Central memory CD4-positive, alpha-beta T cell (primary cell): ENCODE data around the gene PCID2.
A peak's percentile ranks its signal among the peaks of the same experiment; 100 is the strongest.
"Not testable (repeated sequence)": the region's sequence is repeated elsewhere in the genome, so short reads cannot be mapped to it uniquely, and the experiment has no call there.

Experiments
- DNase-seq: peaks from one replicate; pipeline ENCODE4 v3.0.0; 2022

PCID2 gene

GRCh38 chr13:113162783-113163685, 45.4 kb downstream of the PCID2 start:
- peak; percentile 40 for DNase-seq

GRCh38 chr13:113161975-113162374, 46.5 kb downstream of the PCID2 start:
- not testable (repeated sequence) for DNase-seq

- no peak for DNase-seq
Observed at GRCh38 chr13:113161433-113161832, 47.0 kb downstream of the PCID2 start.

- DNase-seq = no peak
Observed at GRCh38 chr13:113160983-113161382, 47.5 kb downstream of the PCID2 start.

- no peak for DNase-seq
Observed at GRCh38 chr13:113159701-113160100, 48.8 kb downstream of the PCID2 start.

- no peak for DNase-seq
Observed at GRCh38 chr13:113158946-113159345, 49.5 kb downstream of the PCID2 start.

GRCh38 chr13:113157929-113158747, 50.3 kb downstream of the PCID2 start, which contains the start of gene PROZ:
Gene PROZ, plus strand, starts transcription at chr13:113158648. Its CDS starts 13 bp downstream, at chr13:113158661.
- no peak for DNase-seq

- no peak for DNase-seq
Observed at GRCh38 chr13:113157206-113157928, 51.1 kb downstream of the PCID2 start.

- DNase-seq = no peak
Observed at GRCh38 chr13:113155982-113156655, 52.4 kb downstream of the PCID2 start.

- DNase-seq = no peak
Observed at GRCh38 chr13:113155201-113155600, 53.3 kb downstream of the PCID2 start.

- peak; percentile 74 for DNase-seq
Observed at GRCh38 chr13:113153810-113154748, 54.4 kb downstream of the PCID2 start.

GRCh38 chr13:113152984-113153809, 55.3 kb downstream of the PCID2 start:
- no peak for DNase-seq

- no peak for DNase-seq
Observed at GRCh38 chr13:113152691-113152983, 55.8 kb downstream of the PCID2 start.

- DNase-seq = no peak
Observed at GRCh38 chr13:113151745-113152690, 56.5 kb downstream of the PCID2 start.

GRCh38 chr13:113150550-113151365, 57.7 kb downstream of the PCID2 start:
- DNase-seq = no peak

GRCh38 chr13:113149711-113150549, 58.5 kb downstream of the PCID2 start:
- DNase-seq = no peak

GRCh38 chr13:113148940-113149503, 59.4 kb downstream of the PCID2 start:
- no peak for DNase-seq
